T1000 (cell line): ENCODE results near the gene ADSL.

ENCODE experiments used
- DNase-seq: peaks from one replicate; lab custom pipeline; 2025; ENCODE audit warnings: mixed read lengths; lab: John Stamatoyannopoulos, UW

ADSL gene

DNA sequence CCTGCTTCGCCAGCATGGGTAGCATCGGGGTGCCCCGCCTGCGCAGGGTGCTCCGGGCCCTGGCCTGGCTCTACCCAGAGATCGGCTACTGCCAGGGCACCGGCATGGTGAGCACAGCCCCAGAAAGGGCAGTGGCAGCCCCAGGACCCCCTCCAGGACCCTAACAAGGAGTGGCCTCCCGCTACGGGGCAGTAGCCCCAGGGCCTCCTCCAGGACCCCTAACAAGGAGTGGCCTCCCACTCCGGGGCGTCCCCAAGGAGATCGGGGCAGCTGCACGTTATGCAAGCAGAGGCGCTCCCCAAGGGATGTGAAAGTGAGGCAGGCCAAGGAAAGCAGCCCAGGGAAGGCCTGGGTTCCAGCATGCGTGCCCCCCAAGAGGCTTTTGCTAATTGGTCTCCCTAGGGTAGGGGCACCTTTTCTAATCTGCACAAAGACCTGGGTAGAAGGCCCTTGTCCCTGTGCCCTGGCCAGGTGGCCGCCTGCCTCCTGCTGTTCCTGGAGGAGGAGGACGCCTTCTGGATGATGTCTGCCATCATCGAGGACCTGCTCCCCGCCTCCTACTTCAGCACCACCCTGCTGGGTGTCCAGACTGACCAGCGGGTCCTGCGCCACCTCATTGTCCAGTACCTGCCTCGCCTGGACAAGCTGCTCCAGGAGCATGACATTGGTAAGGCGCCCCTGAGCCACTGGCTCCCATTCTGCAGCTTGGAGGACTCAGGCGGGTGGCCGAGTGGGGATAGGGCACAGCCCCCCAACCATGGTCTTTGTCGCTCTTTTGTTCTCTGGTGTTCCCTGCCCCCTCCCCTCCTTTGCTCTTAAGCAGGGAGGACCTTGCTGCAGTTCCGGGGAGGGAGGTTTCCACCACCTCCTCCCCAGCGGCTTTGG lies 59.1 kb downstream of the ADSL start:
- no peak for DNase-seq

DNA sequence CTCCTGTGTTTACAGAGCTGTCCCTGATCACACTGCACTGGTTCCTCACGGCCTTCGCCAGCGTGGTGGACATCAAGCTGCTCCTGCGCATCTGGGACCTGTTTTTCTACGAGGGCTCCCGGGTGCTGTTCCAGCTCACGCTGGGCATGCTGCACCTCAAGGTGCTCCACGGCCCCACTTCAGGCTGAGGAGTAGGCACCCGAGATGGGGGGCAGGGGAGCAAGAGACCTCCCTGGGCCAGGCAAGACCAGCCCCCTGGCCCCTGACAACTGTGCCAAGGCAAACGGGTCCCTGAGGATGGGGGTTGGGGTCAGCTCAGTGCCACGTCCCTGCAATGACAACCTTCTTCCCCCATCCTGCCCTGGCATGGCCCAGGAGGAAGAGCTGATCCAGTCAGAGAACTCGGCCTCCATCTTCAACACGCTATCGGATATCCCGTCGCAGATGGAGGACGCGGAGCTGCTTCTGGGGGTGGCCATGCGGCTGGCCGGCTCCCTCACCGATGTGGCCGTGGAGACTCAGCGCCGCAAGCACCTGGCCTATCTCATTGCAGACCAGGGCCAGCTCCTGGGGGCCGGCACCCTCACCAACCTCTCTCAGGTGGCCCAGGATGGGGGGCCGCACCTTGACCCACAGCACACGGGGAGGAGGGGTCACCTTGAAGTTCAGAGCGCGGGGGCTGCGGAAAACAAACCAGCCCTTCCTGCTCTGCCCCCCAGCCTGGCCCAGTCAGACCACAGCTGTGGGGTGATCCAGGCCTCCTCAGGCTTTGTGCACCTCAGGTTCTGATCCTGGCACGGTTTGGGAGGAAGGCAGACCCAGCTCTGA lies 60.0 kb downstream of the ADSL start:
- DNase-seq, result no peak

DNA sequence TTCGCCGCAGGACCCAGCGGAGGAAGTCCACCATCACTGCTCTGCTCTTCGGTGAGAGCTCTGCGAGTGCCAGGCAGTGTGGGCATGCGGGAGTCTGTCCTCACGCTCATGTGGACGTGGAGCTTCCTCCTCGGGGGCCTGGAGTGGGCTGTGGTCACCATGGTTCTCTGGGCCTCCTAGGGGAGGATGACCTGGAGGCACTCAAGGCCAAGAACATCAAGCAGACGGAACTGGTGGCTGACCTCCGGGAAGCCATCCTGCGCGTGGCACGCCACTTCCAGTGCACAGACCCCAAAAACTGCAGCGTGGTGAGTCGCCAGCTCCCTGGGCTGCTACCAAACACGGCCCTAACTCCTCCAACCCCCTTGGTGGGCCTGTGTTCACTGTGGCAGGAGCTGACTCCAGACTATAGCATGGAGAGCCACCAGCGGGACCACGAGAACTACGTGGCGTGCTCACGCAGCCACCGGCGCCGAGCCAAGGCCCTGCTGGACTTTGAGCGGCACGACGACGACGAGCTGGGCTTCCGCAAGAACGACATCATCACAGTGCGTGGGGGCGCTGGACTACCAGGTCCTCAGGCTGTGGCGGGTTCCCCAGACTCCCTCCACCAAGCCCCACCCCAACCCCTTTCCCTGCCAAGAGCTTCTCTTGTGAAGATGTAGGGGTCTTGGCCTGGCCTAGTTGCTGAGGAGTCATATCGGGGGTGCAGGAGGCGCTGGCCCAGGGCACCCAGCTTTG lies 60.9 kb downstream of the ADSL start:
- no peak for DNase-seq

DNA sequence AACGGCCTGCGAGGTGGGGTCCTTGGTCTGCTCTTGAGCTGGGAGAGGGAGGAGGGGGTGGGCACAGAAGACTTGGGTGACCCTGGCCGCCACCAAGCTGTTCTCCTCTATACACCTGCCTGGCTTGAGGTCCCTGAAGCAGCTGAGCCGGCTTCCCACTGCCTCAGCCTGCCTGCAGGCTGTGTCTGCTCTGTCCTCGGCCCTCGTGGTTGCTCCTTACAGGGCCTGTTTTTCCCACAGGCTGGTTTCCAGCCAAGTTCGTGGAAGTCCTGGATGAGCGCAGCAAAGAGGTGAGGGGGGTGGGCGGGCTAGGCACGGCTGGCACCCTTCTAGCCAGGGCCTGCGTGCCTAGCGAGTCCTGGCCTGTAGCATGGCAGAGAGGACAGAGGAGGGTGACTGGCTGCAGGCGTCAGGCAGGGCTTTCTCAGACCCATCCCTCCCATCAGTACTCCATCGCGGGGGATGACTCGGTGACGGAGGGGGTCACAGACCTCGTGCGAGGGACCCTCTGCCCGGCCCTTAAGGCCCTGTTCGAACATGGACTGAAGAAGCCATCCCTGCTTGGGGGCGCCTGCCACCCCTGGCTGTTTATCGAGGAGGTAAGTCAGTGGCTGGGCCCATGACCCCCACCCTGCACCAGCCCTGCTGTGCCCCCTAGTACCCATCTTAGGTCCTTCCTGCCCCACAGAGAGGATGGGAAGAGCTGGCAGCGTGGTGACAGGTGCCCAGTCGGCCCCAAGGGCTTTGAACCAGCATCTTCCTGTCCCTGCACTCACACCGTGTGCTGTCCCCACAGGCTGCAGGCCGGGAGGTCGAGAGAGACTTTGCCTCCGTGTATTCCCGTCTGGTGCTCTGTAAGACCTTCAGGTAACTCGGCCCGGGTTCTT lies 61.8 kb downstream of the ADSL start:
- no peak for DNase-seq

DNA sequence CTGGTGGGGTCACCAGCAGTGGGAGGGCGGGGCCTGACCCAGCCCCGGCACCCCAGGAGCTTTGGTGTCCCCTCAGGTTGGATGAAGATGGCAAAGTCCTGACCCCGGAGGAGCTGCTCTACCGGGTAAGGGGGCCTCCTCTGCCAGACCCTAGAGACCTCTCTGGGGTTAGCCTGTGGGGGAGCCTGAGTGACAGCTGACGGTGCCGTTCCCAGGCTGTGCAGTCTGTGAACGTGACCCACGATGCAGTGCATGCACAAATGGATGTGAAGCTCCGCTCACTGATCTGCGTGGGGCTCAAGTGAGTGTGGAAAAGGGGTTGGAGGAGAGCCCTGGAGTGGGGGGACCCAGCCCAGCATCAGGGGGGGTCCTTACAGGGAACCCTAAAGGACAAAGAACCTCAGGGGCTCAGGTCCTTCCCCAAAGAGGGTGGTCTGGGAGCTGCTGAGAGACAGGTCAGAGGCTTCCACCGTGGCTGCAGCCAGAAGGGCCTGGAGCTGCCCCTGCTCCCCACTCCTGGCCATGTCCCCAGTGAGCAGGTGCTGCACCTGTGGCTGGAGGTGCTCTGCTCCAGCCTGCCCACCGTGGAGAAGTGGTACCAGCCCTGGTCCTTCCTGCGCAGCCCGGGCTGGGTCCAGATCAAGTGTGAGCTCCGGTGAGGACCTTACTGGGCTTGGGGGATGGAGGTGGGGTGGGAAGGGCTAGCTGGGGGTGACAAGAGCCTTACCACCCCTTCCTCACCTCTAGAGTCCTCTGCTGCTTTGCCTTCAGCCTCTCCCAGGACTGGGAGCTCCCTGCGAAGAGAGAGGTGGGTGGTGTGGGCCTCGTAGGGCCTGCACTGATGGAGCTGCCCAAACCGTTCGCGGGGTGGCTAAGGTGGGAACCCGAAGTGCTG lies 62.7 kb downstream of the ADSL start:
- no peak for DNase-seq

DNA sequence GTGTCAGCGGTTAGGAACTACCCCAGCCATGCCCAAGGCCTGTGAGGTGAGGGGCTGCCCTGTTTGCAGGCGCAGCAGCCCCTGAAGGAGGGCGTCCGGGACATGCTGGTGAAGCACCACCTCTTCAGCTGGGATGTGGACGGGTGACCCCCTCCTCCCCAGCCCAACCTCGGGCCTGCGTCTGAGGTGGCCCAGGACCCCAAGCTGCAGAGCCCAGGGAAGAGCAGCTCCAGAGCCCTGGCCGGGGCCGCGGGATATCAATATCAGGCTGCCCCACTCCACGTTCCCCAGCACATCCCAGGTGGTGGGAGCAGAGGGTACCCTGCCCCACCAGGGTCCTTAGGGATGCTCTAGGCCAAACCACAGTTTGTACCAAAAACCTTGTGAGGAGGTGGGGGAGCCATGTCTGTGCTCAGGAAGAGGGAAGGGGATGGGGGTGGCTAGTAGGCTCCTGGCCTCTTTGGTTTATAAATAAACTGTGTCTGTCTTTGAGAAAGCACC lies 63.4 kb downstream of the ADSL start:
- no peak for DNase-seq

DNA sequence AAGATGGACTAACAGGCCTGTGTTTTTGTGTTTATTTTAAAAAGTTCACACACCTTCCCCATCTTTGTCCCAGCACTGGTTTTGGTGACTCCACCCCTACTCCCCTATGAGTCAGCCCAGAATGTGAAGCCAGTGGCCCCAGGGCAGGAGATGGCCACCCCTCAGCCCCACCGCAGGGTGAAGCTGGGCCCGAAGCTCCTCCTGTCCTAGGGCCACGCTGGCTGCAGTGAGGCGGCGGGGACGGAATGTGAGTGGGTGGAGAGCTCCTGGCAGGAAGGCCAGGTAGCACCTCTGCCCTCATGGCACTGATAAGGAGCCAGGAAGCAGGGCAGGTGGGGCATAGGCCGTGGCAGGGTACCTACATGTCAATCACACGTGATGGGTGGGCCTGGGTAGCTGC lies 64.0 kb downstream of the ADSL start:
- DNase-seq, result peak; percentile 51

DNA sequence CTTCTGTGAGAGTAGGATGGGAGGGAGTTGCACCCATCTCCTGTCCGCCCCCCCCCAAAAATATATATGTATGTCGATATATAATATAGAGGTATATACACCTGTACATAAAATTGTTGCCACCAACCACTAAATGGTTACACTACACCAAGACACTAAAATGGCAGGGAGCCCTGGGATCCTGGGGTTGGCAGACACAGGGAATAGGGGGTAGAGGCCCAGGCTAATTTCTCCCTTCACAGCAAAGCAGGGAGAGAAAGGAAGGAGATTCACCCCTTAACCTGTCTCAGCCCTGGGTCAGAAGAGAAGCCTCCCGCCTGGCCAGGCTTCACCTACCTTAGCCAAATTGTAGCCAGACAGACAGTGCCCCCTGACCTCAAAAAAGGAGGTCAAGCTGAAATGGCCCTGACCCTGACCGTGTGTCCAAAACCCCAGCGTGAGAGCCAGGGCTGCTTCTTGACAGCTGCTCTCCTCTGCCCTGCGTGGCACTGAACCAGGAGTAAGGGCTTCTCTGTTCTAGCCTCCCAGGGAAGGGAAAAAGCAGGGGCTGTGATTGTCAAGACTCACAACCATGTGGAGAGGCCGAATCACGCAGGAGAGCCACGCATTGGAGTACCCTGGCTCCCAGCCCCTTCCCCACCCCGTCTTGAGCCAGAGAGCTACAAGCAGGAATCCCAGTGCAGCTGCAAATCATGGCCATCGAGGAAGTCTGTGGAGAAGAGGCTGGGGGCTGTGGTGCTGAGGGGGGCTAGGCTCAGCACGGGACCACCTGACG lies 64.6 kb downstream of the ADSL start:
- no peak for DNase-seq

DNA sequence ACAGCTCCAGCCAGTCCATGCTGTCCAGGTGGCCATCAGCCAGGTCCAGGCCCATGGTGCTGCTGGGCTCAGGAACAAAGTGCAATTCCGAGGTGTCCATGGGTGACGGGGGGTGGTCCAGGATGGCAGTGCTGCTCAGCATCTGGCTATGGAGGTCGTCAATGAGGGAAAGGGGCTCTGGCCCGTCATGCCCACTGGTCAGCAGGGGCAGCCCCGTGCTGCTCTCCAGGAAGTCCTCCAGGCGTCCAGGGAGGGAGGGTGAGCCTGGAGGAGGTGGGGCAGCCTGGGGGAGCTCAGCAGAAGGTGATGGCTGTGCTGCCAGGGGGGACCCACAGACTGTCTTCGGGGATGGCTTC lies 65.2 kb downstream of the ADSL start:
- DNase-seq, result no peak

DNA sequence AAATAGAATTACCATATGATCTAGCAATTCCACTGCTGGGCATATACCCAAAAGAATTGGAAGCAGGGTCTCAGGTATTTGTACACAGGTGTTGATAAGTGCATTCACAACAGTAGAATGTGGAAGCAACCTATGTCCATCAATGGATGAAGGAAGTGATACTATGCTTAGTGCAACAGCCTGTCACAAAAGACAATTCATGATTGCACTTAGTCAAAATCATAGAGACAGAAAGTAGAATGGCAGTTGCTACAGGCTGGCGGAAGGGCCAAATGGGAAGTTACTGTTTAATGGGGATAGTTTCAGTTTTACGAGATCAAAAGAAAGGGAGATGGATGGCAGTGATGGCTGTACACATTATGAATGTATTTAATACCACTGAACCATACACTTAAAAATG lies 66.1 kb downstream of the ADSL start:
- no peak for DNase-seq

DNA sequence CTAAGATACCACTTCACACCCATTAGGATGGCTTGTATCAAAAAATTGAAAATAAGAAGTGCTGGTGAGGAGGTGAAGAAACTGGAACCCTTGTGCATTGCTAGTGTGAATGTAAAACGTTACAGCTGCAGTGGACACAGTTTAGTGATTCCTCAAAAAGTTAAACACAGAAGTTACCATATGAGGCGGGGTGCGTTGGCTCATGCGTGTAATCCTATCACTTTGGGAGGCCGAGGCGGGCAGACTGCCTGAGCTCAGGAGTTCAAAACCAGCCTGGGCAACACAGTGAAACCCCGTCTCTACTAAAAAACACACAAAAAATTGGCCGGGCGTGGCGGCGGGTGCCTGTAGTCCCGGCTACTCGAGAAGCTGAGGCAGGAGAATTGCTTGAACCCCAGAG lies 67.6 kb downstream of the ADSL start:
- no peak for DNase-seq

DNA sequence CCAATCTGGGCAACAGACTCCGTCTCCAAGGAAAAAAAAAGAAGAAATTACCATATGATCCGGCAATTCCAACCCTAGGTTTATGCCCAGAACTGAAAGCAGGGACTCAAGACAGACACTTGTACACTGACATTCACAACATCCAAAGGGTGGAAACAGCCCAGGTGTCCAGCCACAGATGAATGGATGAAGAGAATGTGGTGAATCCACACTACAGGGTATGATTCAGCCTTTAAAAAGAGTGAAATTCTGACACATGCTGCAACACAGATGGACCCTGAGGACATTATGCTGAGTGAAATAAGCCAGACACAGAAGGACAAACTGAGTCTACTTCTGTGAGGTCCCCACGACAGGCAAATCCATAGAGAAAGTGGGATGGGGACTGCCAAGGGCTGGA lies 68.0 kb downstream of the ADSL start:
- DNase-seq, result no peak

DNA sequence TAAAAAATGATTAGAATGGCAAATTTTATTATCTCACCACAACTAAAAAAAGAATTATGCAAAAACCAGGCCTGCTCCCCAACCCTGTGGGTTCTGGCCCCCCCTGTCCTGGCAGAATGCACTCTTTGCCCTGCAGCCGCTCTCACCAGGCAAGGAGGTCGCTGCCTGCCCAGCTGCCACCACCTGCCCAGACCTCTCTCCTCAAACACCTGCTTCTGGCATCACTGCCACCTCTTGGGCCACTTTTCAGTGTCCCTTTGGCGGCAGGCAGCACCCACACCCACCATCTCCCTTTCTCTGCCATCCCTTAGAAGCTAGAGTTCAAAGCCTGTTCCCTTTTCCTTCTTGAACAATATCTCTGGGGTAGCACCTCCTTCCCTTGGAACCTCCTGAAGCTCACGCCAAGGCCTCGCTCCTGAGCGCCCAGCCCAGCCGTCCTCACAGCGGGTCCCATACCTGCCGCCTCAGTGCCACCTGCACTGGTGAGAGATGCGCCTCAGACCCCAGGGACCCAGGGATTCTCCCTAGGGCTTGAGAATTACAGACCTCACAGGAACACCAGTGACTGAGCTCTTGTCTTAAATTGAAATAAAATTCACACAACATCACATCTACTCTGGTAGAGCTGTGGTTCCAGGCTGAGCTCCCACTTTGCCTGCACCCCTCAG lies 68.7 kb downstream of the ADSL start:
- no peak for DNase-seq

DNA sequence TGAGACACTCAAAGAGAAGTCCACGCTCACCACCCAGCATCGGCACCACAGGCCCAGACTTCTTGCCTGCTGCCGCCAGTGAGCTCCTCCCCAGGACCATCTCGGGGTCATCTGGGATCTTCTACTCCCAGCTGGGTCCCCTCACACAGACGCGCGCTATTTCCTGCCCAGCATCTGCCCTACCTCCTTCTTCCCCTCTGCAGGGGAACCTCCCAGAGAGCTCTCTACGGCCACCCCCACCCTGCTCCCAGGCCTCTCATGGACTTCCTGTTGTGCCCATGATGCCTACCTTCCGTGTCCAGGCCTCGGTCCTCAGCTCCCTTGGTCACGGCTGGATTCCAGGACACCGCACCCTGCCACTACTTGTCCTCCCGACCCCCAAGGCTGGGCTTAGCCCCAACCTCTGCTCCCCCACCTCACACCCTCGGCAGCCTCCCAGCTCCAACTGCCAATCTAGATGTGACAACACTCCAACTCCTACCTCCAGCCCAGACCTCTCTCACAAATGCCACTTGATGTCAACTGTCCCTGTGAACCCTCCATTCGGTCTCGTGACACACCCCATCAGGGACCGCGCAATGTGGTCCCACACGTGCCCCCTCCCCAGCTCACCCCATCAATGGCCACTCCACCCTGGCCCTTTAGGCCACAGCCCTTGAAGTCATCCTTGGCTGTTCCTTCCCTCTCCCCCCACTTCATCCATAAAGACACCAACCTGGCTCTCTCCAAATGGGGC lies 69.4 kb downstream of the ADSL start:
- no peak for DNase-seq

DNA sequence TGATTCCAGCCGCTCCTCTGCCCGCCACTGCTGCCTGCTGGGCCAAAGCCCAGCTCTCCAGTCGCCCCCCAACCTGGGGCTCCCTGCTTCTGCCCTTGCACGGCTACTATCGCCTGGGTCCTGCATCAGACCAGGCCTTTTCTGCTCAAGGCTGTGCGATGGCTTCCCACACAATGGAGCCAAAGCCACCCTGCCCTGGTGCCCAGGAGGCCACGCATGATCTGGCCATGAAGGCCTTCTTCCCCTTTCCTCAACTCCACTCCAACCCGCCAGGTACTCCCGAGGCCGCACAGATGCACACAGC lies 69.9 kb downstream of the ADSL start:
- no peak for DNase-seq

DNA sequence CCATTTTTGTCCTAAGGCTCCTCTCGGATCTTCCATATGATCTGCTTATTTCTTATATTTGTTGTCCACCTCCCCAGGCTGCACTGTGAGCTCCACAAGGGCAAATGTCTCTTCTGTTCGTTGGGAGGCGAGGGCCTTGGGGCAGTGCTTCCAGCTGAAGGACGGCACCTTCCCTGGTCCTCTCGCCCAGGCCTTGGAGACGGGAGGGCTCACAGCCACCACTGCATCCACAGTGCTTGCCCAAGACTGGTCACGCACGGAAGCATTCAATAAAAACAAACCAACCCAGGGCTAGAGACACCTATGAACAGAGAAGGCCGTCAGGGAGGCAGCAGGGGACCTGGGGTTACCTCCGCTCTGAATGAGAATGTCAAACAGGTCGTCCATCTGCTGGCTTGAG lies 70.3 kb downstream of the ADSL start:
- DNase-seq, result no peak

DNA sequence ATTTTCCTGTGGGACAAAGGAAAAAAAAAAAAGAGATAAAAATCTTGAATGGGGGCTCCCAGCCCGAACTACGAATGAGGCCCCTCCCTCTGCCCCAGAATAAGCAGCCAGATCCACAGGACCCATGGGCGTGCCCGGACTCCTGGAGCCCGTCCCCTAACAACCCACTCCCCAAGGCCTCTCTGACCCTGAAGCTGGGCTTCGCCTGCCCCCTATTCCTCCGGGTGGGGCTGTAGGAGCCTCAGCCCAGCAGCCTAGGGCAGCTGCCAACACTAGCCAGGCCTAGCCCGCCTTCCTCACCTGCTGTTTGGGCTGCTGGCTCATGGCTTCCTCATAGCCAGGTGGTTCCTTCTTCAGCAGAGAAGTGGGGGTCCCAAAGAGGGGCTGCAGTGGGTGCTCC lies 70.7 kb downstream of the ADSL start:
- no peak for DNase-seq

DNA sequence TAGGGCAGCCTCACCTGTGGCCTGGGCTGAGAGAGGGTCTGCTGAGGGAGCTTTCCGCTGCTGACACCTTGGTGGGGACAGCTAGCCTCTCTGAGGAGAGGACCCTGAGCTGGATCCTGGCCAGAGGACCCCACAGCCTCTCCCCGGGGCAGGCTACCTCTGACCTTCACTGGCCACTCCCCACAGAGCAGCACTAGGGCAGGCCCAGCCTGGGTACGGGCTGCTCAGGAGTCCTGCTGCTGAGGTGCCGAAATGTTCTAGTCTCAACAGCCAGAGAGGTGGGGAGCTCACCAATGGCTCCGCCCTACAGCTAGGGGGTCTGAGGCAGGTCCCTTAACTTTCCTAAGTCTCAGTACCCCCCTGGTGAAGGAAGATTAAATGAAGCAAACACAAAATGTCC lies 71.6 kb downstream of the ADSL start:
- DNase-seq, result no peak
